HL-60 (cell line): ENCODE measurements around the gene ATG3.

ENCODE experiments used
- GABPA ChIP-seq: IDR thresholded peaks from 2 replicates; pipeline ENCODE4 v1.6.1; 2012; ENCODE audit warnings: low read depth
- POLR2AphosphoS5 ChIP-seq: IDR thresholded peaks from 2 replicates; pipeline ENCODE4 v1.6.1; 2012; ENCODE audit warnings: low read depth
- TF ChIP-seq, protein P1 (sequence below): IDR thresholded peaks from one replicate; pipeline ENCODE4 v1.5.1; 2011; ENCODE audit warnings: low read length, control low read depth, inconsistent platforms; ENCODE audit not compliant: insufficient read depth

DNA sequence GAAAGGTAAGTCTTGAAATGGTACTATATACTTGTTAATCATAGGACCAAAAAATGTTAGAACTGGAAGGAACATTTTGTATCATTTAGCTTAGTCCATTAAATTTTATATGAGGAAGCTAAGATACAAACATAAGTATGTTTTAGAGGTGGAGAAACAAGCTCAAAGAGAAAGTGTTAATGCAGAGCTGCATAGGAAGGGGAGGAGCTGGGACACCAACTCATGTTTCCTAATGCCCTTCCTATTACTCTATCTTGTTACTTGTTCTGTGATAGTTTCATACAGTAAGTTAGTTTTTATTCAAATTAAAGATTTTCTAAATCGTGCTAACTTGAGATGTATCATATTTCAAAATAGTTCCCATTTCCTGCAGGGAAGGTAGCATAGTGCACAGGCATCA is 7.5 kb upstream of the ATG3 start:
- TF ChIP-seq, protein P1, sequence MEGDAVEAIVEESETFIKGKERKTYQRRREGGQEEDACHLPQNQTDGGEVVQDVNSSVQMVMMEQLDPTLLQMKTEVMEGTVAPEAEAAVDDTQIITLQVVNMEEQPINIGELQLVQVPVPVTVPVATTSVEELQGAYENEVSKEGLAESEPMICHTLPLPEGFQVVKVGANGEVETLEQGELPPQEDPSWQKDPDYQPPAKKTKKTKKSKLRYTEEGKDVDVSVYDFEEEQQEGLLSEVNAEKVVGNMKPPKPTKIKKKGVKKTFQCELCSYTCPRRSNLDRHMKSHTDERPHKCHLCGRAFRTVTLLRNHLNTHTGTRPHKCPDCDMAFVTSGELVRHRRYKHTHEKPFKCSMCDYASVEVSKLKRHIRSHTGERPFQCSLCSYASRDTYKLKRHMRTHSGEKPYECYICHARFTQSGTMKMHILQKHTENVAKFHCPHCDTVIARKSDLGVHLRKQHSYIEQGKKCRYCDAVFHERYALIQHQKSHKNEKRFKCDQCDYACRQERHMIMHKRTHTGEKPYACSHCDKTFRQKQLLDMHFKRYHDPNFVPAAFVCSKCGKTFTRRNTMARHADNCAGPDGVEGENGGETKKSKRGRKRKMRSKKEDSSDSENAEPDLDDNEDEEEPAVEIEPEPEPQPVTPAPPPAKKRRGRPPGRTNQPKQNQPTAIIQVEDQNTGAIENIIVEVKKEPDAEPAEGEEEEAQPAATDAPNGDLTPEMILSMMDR = no peak
- TF ChIP-seq POLR2AphosphoS5 = no peak
- TF ChIP-seq GABPA = no peak
